K562 (cell line): Measurements from ENCODE around the gene NEUROD4. TPM values are rescaled to one million over a fixed set of nuclear protein-coding genes. Genes with fewer than 3 reads are reported as not detected.
A peak's percentile ranks its signal among the peaks of the same experiment; 100 is the strongest.

Source experiments
- ATAC-seq: fragments of 200-7000 bp; cut with Tn5 transposase; 3 replicates; pipeline ENCODE4 v1.9.1; 2020; ENCODE audit warnings: moderate library complexity
- BruUV-seq: library from RNA; stranded (reverse); fragments of 400-500 nt; replicated peaks from 2 replicates; lab custom pipeline; 2021; lab: Mats Ljungman, UMichigan
- CTCF ChIA-PET: fragments of 300-600 bp; formaldehyde crosslinking; extraction: SDS; loops from one replicate; lab custom pipeline; 2021; ENCODE audit warnings: low intra/inter-chr PET ratio; lab: Yijun Ruan, JAX
- POLR2A ChIA-PET: fragments of 300-600, 350-650 bp; sonication (Branson Sonifier 250); formaldehyde crosslinking; extraction: SDS; loops from one replicate; lab custom pipeline; 2021; ENCODE audit warnings: antibody characterized with exemption, inconsistent platforms; lab: Yijun Ruan, JAX
- DNase-seq, 4 experiments: peaks; one replicate each; pipeline versions ENCODE4 v3.0.0 to v3.0.0-alpha.2; 2011 to 2018; ENCODE audit warnings: low spot score in 3 of 4, mixed read lengths in 3 of 4; ENCODE audit errors: extremely low read depth in 1 of 4
- FAIRE-seq: peaks from 2 replicates; lab custom pipeline; 2011; peaks lifted over from hg19 to GRCh38; lab: Jason Lieb, UNC
- H2AFZ ChIP-seq: 2 replicates; pipeline ENCODE4 v1.6.0; 2011; ENCODE audit warnings: low read depth, low read length, control low read depth, inconsistent platforms
- H3K27ac ChIP-seq: fragments of 200-600 bp; 3 replicates; pipeline ENCODE4 v1.8.0; 2011; ENCODE audit warnings: low read depth, mild to moderate bottlenecking, control low read depth, inconsistent platforms, low read length, moderate library complexity, mixed read lengths; ENCODE audit errors: extremely low read depth
- H3K27me3 ChIP-seq, 2 experiments: fragments of 300-600 bp in 1 of 2; 2 replicates in 1 of 2; 3 replicates in 1 of 2; pipeline versions ENCODE4 v1.6.0 to v1.8.0; 2011; ENCODE audit warnings: inconsistent platforms in 2 of 2, low read length in 2 of 2, mild to moderate bottlenecking in 1 of 2, mixed read lengths in 1 of 2, moderate library complexity in 1 of 2; ENCODE audit not compliant: control insufficient read depth in 2 of 2, insufficient read depth in 2 of 2
- H3K36me3 ChIP-seq: fragments of 300-600 bp; 3 replicates; pipeline ENCODE4 v1.8.0; 2011; ENCODE audit warnings: mild to moderate bottlenecking, low read length, inconsistent platforms; ENCODE audit not compliant: control insufficient read depth, insufficient read depth
- H3K4me1 ChIP-seq, 2 experiments: fragments of 200-600 bp in 1 of 2; replicated peaks in 1 of 2; 2 replicates in 1 of 2; 3 replicates in 1 of 2; pipeline versions ENCODE4 v1.5.1 to v1.8.0; 2011; ENCODE audit warnings: inconsistent platforms in 2 of 2, low read length in 2 of 2, mild to moderate bottlenecking in 1 of 2, mixed read lengths in 1 of 2, moderate library complexity in 1 of 2; ENCODE audit not compliant: control insufficient read depth in 2 of 2, insufficient read depth in 2 of 2
- H3K4me2 ChIP-seq: 2 replicates; pipeline ENCODE4 v1.6.1; 2011; ENCODE audit warnings: low read length, control low read depth, inconsistent platforms, mixed read lengths; ENCODE audit not compliant: insufficient read depth
- H3K4me3 ChIP-seq: fragments of 200-600 bp; sonication (generic), shearing (Covaris generic); 2 replicates; pipeline ENCODE4 v1.5.1; 2016; ENCODE audit warnings: control low read depth, inconsistent platforms
- H3K79me2 ChIP-seq: fragments of 200-600 bp; 3 replicates; pipeline ENCODE4 v1.8.0; 2011; ENCODE audit warnings: low read length, inconsistent platforms; ENCODE audit not compliant: control insufficient read depth, insufficient read depth
- H3K9ac ChIP-seq, 2 experiments: 2 replicates each; pipeline versions ENCODE4 v1.6.0 to v1.6.1; 2011; ENCODE audit warnings: low read depth in 2 of 2, low read length in 2 of 2, control low read depth in 1 of 2, inconsistent platforms in 1 of 2, mild to moderate bottlenecking in 1 of 2, mixed read lengths in 1 of 2; ENCODE audit not compliant: insufficient read depth in 1 of 2
- H3K9me1 ChIP-seq: one replicate; pipeline ENCODE4 v1.6.0; 2011; ENCODE audit warnings: inconsistent platforms, mild to moderate bottlenecking, low read length, moderate library complexity; ENCODE audit not compliant: control insufficient read depth, insufficient read depth
- H3K9me3 ChIP-seq: replicated peaks from 2 replicates; pipeline ENCODE4 v1.5.1; 2011; ENCODE audit warnings: low read depth, low read length, inconsistent platforms; ENCODE audit not compliant: control insufficient read depth, insufficient read depth
- H4K20me1 ChIP-seq: replicated peaks from 2 replicates; pipeline ENCODE4 v1.6.1; 2011; ENCODE audit warnings: low read length, inconsistent platforms, mixed read lengths; ENCODE audit not compliant: control insufficient read depth, insufficient read depth
- CBX5 ChIP-seq: IDR thresholded peaks from 2 replicates; pipeline ENCODE4 v1.6.1; 2014; ENCODE audit warnings: low read depth, borderline replicate concordance
- ELF2 ChIP-seq: fragments of 250-450 bp; sonication (Bioruptor Pico); IDR thresholded peaks from 2 replicates; pipeline ENCODE4 v1.5.0; 2021; ENCODE audit warnings: mild to moderate bottlenecking
- FOSL1 ChIP-seq: fragments of 200-800 bp; sonication (Bioruptor generic); conservative IDR thresholded peaks from 2 replicates; pipeline ENCODE4 v1.6.1; 2016; ENCODE audit warnings: missing genetic modification characterization, missing compliant biosample characterization
- MED1 ChIP-seq: sonication (generic); formaldehyde crosslinking; IDR thresholded peaks from 2 replicates; pipeline ENCODE4 v1.8.1; 2023; ENCODE audit warnings: missing genetic modification reagents, borderline replicate concordance
- MTA3 ChIP-seq: fragments of 450-650 bp; formaldehyde crosslinking; IDR thresholded peaks from 2 replicates; pipeline ENCODE4 v1.6.1; 2017; ENCODE audit warnings: mild to moderate bottlenecking, borderline replicate concordance
- POLR2AphosphoS2 ChIP-seq: IDR thresholded peaks from 2 replicates; pipeline ENCODE4 v1.6.1; 2012; ENCODE audit warnings: low read length, improper control_type of control experiment
- RBM17 ChIP-seq: fragments of 200-400 bp; formaldehyde crosslinking; IDR thresholded peaks from 2 replicates; pipeline ENCODE4 v1.6.1; 2017; ENCODE audit warnings: low read depth, mild to moderate bottlenecking, low read length, borderline replicate concordance
- RFX5 ChIP-seq: IDR thresholded peaks from 2 replicates; pipeline ENCODE4 v1.6.1; 2011; ENCODE audit warnings: low read depth, mild to moderate bottlenecking, improper control_type of control experiment, low read length
- SRSF7 ChIP-seq: fragments of 200-400 bp; formaldehyde crosslinking; optimal IDR thresholded peaks from 2 replicates; pipeline ENCODE3; 2017; ENCODE audit warnings: mild to moderate bottlenecking, low read depth, low read length
- ZZZ3 ChIP-seq: fragments of 450-650 bp; IDR thresholded peaks from 2 replicates; pipeline ENCODE4 v1.6.1; 2016; ENCODE audit warnings: antibody characterized with exemption, mild to moderate bottlenecking, moderate library complexity
- WGBS: fragments of 100-300 bp; shearing (Covaris generic); methylation state at CpG from one replicate; pipeline ENCODE4 v1.1.6; 2016; ENCODE audit warnings: low coverage, mixed read lengths; ENCODE audit not compliant: insufficient coverage; ENCODE audit errors: missing lambda C conversion rate; 5-methylcytosine and 5-hydroxymethylcytosine counted together
- in situ Hi-C: fragments of 300-500 bp; cut with MboI; formaldehyde crosslinking; loops from 4 replicates; pipeline ENCODE4 v1.15.0; 2018; ENCODE audit warnings: inconsistent platforms, mixed read lengths
- intact Hi-C: fragments of 100-400 bp; cut with micrococcal nuclease; formaldehyde crosslinking; loops from 2 replicates; pipeline ENCODE4 v1.14.2; 2022
- polyA plus RNA-seq, 8 experiments: library from polyadenylated mRNA; depleted of rRNA in 4 of 8; stranded (reverse) in 5 of 8; unstranded in 3 of 8; fragments of >200 nt; fragmentation: Nextera tagmentation in 2 of 8; fragmentation: Illumina TruSeq in 1 of 8; extraction: Ambion mirVana in 2 of 8; extraction: Trizol in 1 of 8; gene quantifications; 2 replicates each; pipeline versions ENCODE4 v1.2.1 to v1.2.3, GENCODE V29; 2011 to 2014; ENCODE audit warnings: inconsistent platforms in 1 of 8, missing spikeins in 1 of 8
- total RNA-seq, 7 experiments: library from RNA; depleted of rRNA in 6 of 7; stranded (reverse); fragments of >200 nt in 6 of 7; fragmentation: Illumina TruSeq in 2 of 7; extraction: Trizol in 2 of 7; gene quantifications; 2 replicates each; pipeline versions ENCODE4 v1.2.1 to v1.2.3, GENCODE V29; 2011 to 2021; ENCODE audit warnings: low replicate concordance in 1 of 7
- TF ChIP-seq, protein P1 (sequence below): IDR thresholded peaks from 3 replicates; pipeline ENCODE4 v1.6.1; 2011; ENCODE audit warnings: borderline replicate concordance, mild to moderate bottlenecking, moderate library complexity; ENCODE audit not compliant: insufficient read length; ENCODE audit errors: extremely low read depth
- TF ChIP-seq, protein P2 (sequence below), 2 experiments: fragments of 450-650 bp in 1 of 2; sonication (generic) in 1 of 2; formaldehyde crosslinking in 1 of 2; IDR thresholded peaks in 1 of 2; conservative IDR thresholded peaks in 1 of 2; 2 replicates each; pipeline versions ENCODE4 v1.6.1 to v1.8.1; 2016 to 2023; ENCODE audit warnings: mild to moderate bottlenecking in 2 of 2, moderate library complexity in 2 of 2, inconsistent platforms in 1 of 2, missing genetic modification reagents in 1 of 2
- TF ChIP-seq, protein P3 (sequence below): sonication (generic); formaldehyde crosslinking; IDR thresholded peaks from 2 replicates; pipeline ENCODE4 v1.8.1; 2022; ENCODE audit warnings: missing genetic modification reagents
- TF ChIP-seq, protein P4 (sequence below): fragments of 250-450 bp; sonication (Bioruptor Pico); IDR thresholded peaks from 2 replicates; pipeline ENCODE4 v1.5.0; 2022; ENCODE audit warnings: mild to moderate bottlenecking

Gene NEUROD4
- total and polyA plus RNA-seq, 9 of the 15 experiments (the other 6 are each of a cell fraction or from before 2014, with no cell fraction given) = not detected

DNA sequence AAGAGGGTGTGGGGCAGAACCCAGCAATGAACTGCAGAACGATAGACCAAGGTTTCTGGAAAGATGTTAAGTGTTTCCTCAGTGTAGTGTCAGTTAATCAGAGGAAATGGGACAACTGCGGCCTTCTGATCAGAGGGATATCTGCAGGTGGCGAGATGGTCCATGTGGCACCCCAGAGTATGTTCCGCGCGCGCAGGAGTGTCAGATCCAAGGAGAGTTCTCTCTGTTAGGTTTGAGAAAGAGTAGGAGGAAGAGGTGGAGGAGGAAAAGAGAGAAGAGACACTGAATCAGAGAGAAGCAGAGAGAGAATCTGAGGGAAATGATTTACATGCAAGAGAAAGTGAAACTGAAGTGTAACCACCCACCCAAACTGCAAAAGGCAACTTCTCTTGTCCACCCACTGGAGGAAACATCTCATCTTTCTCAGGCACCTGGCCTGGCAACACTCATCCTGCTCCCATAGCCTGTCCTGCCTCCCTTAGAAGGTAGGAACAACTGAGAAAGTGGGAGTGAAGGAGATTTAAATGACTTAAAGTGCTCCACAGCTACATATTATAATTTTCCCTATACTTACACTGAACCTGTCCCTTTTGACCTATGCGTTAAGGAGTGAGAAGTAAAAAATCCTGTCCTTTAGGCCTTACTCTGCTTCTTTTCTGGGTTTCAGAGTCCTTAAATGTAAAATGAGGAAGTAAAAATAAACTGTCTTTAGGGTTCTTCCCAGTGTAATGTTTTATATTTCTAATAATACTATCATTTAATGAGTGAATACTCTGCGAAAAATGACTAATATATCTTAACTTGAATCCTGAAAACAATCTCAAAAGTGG lies 28.4 kb upstream of the NEUROD4 start:
- Histone ChIP-seq H3K9ac (no peak overlapping the region), H3K27ac (no peak overlapping the region), H3K4me2 (no peak overlapping the region), H2AFZ (peak overlapping the region; percentile 57), H3K9me1 (no peaks in the 10 kb centered on the region), H3K79me2 (no peaks in the 10 kb centered on the region), H4K20me1 (no peaks in the 10 kb centered on the region), H3K9me3 (no peaks in the 10 kb centered on the region), H3K4me1 (peaks cover 5 to 28% of the 10 kb centered on the region in 2 experiments), H3K36me3 (no peaks in the 10 kb centered on the region), H3K4me3 (no peak overlapping the region), H3K27me3 (no peaks in the 10 kb centered on the region)
- ChIA-PET POLR2A (no interaction called here), CTCF (interaction anchor here (5.2 kb wide), 1 partner anchor 79 kb away, joined by 97 read pairs; no protein-coding TSS in a partner anchor)
- intact Hi-C loops (no loop called here), in situ Hi-C loops (loop anchor here (5.0 to 10.0 kb wide), 2 partner anchors 71 to 153 kb away; no protein-coding TSS in a partner anchor)
- BruUV-seq = no TSS peak
- 84% methylated on average over 9 of the region's 9 CpGs for WGBS
- FAIRE-seq = no peak
- no peak for ATAC-seq
- DNase-seq = no peak
- TF ChIP-seq MTA3 (no peak), ZZZ3 (no peak), RFX5 (no peak), ELF2 (CRISPR knock-in tag) (no peak), FOSL1 (tag) (no peak), RBM17 (no peak), MED1 (CRISPR knock-in tag) (no peak), CBX5 (no peak), POLR2AphosphoS2 (no peak), SRSF7 (no peak)
- TF ChIP-seq, protein P1, sequence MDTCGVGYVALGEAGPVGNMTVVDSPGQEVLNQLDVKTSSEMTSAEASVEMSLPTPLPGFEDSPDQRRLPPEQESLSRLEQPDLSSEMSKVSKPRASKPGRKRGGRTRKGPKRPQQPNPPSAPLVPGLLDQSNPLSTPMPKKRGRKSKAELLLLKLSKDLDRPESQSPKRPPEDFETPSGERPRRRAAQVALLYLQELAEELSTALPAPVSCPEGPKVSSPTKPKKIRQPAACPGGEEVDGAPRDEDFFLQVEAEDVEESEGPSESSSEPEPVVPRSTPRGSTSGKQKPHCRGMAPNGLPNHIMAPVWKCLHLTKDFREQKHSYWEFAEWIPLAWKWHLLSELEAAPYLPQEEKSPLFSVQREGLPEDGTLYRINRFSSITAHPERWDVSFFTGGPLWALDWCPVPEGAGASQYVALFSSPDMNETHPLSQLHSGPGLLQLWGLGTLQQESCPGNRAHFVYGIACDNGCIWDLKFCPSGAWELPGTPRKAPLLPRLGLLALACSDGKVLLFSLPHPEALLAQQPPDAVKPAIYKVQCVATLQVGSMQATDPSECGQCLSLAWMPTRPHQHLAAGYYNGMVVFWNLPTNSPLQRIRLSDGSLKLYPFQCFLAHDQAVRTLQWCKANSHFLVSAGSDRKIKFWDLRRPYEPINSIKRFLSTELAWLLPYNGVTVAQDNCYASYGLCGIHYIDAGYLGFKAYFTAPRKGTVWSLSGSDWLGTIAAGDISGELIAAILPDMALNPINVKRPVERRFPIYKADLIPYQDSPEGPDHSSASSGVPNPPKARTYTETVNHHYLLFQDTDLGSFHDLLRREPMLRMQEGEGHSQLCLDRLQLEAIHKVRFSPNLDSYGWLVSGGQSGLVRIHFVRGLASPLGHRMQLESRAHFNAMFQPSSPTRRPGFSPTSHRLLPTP = no peak
- TF ChIP-seq, protein P2, sequence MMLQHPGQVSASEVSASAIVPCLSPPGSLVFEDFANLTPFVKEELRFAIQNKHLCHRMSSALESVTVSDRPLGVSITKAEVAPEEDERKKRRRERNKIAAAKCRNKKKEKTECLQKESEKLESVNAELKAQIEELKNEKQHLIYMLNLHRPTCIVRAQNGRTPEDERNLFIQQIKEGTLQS (IDR thresholded peaks at IDR 0.05) = no peak
- TF ChIP-seq, protein P2 (CRISPR knock-in tag; conservative IDR thresholded peaks at IDR 0.05) = no peak
- TF ChIP-seq, protein P3, sequence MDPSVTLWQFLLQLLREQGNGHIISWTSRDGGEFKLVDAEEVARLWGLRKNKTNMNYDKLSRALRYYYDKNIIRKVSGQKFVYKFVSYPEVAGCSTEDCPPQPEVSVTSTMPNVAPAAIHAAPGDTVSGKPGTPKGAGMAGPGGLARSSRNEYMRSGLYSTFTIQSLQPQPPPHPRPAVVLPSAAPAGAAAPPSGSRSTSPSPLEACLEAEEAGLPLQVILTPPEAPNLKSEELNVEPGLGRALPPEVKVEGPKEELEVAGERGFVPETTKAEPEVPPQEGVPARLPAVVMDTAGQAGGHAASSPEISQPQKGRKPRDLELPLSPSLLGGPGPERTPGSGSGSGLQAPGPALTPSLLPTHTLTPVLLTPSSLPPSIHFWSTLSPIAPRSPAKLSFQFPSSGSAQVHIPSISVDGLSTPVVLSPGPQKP (CRISPR knock-in tag) = no peak
- TF ChIP-seq, protein P4, sequence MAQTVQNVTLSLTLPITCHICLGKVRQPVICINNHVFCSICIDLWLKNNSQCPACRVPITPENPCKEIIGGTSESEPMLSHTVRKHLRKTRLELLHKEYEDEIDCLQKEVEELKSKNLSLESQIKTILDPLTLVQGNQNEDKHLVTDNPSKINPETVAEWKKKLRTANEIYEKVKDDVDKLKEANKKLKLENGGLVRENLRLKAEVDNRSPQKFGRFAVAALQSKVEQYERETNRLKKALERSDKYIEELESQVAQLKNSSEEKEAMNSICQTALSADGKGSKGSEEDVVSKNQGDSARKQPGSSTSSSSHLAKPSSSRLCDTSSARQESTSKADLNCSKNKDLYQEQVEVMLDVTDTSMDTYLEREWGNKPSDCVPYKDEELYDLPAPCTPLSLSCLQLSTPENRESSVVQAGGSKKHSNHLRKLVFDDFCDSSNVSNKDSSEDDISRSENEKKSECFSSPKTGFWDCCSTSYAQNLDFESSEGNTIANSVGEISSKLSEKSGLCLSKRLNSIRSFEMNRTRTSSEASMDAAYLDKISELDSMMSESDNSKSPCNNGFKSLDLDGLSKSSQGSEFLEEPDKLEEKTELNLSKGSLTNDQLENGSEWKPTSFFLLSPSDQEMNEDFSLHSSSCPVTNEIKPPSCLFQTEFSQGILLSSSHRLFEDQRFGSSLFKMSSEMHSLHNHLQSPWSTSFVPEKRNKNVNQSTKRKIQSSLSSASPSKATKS (CRISPR knock-in tag) = no peak
